ENCODE measurements around the gene SDK1.

SDK1 gene, protein sequence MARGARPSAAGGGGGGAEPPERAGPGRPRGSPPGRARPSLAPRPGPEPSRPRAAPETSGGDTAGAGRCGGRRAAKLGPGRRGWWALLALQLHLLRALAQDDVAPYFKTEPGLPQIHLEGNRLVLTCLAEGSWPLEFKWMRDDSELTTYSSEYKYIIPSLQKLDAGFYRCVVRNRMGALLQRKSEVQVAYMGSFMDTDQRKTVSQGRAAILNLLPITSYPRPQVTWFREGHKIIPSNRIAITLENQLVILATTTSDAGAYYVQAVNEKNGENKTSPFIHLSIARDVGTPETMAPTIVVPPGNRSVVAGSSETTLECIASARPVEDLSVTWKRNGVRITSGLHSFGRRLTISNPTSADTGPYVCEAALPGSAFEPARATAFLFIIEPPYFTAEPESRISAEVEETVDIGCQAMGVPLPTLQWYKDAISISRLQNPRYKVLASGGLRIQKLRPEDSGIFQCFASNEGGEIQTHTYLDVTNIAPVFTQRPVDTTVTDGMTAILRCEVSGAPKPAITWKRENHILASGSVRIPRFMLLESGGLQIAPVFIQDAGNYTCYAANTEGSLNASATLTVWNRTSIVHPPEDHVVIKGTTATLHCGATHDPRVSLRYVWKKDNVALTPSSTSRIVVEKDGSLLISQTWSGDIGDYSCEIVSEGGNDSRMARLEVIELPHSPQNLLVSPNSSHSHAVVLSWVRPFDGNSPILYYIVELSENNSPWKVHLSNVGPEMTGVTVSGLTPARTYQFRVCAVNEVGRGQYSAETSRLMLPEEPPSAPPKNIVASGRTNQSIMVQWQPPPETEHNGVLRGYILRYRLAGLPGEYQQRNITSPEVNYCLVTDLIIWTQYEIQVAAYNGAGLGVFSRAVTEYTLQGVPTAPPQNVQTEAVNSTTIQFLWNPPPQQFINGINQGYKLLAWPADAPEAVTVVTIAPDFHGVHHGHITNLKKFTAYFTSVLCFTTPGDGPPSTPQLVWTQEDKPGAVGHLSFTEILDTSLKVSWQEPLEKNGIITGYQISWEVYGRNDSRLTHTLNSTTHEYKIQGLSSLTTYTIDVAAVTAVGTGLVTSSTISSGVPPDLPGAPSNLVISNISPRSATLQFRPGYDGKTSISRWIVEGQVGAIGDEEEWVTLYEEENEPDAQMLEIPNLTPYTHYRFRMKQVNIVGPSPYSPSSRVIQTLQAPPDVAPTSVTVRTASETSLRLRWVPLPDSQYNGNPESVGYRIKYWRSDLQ (N-terminal part only)

DNA sequence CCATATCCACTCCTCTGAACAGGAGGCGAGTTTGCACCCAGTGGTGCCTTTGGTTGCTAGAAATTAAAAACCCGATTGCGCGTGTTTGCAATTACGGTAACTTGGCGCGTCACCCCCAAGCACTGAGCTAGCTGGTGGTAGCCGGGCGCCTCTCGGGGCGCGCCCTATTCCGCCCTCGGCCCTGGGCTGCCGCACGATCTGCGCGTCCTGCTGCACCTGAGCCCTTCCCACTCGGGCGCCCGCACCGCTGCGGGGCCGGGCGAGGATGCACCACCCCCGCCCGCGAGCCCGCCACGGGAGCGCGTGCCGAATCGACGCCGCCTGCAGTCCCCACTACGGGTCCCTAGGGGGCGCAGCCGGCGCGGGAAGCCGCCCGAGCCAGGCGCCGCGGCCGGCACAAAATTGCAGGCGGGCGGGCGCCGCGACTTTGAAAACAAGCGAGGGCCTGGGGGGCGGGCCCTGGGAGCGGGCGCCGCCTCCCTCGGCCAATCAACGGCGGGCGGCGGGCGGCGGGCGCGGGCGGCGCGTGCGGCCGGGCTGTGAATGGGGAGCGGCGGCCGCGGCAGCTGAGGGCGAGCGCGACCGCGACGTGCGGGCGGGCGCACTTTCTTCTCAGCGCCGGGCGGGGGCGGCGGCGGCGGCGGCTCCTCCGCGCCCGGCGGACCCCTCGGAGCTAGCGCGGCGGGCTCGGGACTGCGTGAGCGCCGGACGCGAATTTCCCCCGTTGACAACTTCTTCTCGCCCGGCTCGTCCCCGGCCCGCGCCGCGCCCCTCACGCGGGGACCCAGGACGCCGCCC is at the start of gene SDK1:
Gene SDK1 (plus strand): TSS at position 602 of the 798 bp plus-strand sequence. CDS start 335 bp downstream, outside the sequence.
- peak; percentile 87 for DNase-seq

DNA sequence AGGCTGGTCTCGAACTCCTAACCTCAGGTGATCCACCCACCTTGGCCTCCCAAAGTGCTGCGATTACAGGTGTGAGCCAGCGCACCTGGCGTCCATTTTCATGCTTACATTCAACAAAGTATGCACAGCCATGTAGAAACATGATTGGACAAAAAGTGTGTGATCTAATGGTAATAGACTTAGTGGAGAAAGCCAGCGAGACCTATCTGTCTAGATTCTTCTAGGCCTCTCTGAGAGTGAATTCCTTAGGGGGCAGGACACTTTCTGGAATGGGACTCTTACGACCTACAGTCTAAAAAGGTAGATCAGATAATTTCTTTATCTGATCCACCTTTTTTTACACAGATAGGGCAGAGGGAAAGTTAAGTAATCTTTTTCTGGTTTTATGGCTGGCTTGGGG is 46.3 kb upstream of the SDK1 start:
- no peak for DNase-seq

DNA sequence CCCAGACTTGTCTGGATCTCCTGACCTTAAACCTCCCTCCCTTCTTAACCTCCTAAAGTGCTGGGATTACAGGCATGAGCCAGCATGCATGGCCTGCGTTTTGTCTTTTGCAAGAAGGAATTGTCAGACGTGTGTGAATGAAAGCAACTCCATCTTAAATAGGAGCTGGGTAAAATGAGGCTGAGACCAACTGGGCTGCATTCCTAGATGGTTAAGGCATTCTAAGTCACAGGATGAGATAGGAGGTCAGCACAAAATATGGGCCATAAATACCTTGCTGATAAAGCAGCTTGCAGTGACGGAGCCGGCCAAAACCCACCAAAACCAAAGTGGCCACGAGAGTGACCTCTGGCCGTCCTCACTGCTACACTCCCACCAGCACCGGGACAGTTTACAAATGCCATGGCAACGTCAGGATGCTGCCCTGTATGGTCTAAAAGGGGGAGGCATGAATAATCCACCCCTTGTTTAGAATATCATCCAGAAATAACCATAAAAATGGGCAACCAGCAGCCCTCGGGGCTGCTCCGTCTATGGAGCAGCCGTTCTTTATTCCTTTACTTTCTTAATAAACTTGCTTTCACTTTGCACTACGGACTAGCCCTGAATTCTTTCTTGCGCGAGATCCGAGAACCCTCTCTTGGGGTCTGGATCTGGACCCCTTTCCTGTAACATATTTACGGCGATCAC is 41.2 kb upstream of the SDK1 start:
- no peak for DNase-seq

DNA sequence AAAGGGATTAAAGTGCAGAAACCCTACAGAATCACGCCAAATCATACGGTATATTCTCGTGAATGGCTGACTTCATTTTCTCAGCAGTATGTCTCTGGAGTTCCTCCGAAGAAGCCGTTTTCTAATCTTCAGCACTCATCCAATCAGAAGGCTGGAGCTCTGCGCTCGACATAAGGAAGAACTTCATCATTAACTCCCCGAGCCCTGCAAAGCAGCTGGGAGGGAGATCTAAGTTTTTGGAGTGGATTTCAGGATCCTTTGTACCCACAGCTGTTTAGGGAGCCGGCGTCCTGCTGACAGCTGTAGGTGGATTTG is 40.7 kb upstream of the SDK1 start:
- DNase-seq: no peak

DNA sequence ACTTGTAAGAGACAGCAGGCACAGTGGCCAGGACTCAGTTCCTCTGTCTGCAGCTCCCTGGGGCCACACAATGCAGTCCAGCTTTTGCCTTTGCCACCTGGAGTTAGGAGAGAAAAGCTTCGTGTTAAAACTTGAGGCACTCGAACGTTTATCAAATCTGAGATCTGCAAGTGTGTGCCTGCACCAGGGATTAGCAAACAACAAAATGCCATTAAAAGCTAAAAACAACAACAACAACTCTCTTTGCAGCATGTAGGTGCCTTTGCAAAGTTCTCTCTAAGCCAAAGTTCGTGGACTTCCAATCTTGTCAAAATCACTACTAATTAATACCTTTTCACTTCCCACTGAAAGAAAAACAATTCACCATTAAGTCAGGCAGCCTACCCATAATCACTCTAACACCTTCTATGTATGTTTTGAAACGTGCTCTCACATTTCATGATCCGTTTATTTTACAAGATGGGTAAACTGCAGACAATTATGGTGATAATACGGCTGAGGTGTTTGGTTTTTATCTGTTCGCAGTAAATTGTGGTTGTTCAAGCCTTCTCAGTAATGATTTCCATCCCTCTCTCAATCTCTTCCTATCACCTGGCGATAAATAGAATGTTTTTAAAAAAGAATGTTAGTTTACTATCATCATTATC is 36.2 kb upstream of the SDK1 start:
- DNase-seq: peak; percentile 37

DNA sequence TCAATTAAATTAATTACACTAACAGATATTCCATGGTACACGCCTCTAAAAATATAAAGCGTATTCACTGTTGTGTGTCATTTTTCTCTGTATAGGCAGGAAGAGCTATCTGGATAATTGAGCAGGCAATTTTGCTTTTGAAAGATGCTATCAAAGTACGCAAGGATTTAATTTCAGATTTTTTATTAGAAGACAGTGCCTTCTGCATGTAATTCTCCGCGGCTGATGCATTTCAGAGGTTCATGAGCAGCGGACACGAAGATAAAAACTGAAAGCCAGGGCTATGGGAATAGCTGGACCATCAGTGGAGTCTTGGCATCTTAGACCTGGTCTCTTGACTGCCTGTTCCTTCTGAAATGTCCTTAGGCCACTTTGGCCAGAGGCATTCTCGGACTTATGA is 35.7 kb upstream of the SDK1 start:
- DNase-seq: peak; percentile 42

DNA sequence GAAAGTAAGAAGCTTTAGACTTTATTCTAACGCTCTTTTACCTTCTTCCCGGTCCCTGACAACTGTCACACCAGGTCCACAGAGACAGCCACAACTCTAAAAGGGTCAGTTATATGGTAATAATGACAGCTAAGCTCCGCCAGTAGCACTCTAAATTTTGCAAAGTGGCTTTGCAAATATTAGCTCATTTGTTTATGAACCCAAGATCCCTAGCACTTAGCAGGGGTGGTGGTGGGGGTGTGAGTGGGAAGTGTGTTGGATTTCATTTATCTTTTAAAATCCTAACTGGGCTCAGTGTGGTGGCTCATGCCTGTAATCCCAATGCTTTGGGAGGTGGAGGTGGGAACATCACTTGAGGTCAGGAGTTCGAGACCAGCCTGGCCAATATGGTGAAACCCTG is 34.8 kb upstream of the SDK1 start:
- DNase-seq: no peak

DNA sequence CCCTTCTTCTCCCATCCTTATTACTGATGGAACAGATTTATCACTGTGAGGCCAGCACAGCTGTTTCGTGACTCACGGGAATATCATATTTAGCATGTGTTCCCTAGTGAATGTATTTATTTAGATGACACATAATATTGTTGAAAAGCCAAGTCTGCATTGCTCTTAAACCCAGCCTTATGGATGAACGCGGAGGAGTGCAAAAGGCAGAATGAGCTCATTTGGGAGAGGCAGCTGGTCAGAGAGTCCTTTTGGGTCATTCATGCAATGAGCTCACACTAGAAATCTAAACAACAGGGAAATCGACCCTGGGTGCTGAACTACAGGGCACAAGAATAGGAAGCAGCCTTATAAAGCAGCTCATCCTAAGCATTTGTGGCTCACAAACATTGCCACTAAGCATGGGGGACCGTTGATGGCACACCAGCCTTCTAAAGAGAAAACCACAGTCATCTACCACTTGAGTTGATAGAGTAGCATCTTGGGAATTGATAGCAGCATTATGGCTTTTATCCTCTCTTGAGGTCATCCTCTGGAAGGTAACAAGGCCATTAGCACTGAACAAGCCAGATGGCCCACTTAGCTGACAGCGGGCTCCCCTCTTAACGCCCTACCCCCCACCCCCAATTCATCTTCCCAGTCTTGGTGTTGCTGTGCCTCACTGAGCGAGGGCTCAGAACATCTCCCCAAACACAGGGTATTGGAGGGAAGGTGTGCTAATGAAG is 32.9 kb upstream of the SDK1 start:
- DNase-seq: no peak

DNA sequence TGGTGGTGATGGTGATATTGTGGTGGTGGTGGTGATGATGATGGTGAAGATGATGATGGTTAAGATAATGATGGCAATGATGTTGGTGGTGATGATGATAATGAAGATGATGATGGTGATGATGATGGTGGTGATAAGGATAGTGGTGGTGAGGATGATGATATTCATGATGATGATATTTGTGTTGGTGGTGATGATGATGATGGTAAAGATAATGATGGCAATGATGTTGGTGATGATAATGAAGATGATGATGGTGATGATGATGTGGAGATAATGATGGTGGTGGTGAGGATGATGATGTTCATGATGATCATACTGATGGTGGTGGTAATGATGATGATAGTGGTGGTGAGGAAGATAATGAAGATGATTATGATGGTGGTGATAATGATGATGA is 30.7 kb upstream of the SDK1 start:
- DNase-seq: no peak

DNA sequence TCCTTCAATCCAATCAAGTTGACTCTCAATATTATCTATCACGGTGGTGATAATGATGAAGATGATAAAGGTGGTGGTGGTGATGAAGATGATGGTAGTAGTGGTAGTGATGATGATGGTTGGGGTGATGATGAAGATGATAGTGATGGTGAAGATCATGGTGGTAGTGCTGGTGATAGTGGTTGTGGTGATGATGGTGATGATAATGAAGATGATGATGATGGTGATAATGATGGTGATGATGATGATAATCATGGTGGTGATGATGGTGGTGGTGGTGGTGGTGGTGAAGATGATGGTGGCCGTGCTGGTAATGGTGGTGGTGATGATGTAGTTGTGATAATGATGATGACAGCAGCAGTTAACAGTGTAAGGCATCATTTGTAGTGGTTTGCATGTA is 29.8 kb upstream of the SDK1 start:
- no peak for DNase-seq

DNA sequence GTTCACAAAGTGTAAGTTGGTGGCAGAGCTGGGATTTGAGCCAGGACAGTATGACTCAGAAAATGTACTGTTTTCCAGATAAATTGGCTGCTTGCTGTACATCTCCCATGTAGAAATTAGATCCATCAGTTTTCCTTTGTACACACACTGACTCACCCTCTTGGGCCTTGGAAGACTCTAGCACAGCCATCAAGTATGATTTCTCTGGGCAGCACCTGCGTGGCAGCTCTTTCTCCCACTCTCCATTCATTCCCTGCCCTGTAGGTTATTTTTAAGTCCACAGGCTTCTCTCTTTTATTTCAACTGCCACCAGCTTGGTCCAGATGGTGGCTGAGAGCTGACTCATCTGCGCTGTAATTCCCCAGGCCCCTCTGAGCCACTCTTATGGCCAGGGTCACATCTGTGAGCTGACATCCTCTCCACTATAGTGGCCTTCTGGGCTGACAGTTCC is 28.3 kb upstream of the SDK1 start:
- DNase-seq: no peak

DNA sequence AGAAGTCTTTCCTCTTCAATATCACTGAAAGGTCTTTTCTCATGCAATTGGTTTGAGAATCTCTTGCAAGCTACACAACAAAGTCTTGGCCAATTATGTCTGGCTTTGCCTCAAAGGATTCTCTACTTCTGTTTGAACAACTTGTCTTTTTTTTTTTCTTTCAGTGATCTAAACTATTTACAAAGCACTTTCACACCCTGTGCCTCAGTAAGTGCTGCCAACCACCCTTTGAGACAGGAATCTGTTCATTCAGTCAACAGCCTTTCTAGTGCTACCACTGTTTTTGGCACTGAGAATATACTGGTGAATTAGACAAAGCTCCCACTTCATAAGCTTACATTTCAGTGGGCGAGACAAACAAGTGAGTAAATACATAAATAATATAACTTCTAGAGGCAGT is 26.9 kb upstream of the SDK1 start:
- no peak for DNase-seq

DNA sequence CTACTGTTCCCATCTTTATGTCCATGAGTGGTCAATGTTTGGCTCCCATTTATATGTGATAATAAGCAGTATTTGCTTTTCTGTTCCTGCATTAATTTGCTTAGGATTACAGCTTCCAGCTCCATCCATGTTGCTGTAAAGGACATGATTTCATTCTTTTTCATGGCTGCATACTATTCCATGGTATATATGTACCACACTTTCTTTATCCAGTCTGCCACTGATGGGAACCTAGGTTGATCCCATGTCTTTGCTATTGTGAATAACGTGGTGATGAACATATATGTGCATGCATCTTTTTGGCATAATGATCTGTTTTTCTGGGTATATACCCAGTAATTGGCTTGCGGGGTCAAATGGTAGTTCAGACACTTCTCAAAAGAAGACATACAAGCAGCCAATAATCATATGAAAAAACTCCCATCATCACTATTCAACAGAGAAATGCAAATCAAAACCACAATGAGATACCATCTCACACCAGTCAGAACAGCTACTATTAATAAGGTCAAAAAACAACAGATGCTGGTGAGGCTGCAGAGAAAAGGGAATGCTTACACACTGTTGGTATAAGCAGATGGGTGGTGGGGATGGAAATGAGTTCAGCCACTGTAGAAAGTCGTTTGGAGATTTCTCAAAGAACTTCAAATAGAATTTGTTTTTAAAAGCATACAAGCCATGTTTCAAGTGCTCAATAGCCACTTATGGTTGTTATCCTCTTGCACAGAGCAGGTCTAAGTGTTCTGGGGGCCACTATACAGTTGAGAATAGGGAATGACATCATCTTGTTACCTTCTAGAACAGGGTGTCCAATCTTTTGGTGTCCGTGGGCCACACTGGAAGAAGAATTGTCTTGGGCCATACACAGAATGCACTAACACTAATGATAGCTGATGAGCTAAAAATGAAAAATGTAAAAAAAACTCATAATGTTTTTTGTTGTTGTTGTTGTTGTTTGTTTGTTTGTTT is 23.2 kb upstream of the SDK1 start:
- no peak for DNase-seq

DNA sequence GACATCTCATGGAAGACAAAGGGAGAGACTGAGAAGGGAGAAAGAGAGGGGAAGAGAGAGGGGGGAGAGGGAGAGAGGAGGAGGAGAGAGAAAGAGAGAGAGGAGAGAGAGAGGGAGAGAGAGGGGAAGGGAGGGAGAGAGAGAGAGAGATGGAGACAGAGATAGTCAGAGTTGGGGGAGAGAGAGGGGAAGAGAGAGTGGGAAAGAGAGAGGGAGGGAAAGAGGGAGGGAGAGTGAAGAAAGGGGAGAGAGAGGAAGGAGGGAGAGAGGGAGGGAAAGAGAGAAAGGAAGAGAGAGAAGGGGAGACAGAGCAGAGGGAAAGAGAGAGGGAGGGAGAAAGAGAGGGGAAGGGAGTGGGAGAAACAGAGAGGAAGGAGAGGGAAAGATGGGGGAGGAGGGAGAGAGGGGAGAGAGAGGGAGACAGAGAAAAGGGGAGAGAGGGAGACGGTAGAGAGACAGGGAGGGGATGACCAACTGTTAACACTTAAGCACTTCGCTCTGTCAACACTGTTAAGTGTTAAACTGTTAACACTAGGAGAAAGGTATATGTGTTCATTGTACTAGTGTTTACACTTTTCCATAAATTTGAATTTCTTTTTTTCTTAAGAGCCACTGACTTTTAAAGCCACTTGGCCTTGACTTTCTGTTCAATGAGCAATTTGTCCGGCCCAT is 21.8 kb upstream of the SDK1 start:
- DNase-seq: no peak

DNA sequence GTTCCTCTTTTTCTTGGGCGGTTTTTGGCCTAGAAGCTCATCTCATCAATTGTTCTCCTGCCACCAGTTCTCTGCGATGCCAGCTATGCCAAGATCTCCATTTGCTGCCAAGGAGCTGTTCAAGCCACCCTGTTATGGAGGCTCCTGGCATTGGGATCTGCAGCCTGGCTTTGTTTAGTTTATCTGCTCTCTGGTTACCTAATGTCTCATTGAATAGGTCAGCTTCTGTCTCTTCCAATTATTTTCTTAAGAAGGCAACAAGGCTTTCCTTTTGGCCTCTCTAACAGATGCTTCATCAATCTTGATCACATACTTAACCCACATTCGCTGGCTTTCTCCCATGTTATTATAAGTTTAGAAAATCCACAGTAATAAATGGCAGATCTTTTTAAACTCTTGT is 20.6 kb upstream of the SDK1 start:
- no peak for DNase-seq

DNA sequence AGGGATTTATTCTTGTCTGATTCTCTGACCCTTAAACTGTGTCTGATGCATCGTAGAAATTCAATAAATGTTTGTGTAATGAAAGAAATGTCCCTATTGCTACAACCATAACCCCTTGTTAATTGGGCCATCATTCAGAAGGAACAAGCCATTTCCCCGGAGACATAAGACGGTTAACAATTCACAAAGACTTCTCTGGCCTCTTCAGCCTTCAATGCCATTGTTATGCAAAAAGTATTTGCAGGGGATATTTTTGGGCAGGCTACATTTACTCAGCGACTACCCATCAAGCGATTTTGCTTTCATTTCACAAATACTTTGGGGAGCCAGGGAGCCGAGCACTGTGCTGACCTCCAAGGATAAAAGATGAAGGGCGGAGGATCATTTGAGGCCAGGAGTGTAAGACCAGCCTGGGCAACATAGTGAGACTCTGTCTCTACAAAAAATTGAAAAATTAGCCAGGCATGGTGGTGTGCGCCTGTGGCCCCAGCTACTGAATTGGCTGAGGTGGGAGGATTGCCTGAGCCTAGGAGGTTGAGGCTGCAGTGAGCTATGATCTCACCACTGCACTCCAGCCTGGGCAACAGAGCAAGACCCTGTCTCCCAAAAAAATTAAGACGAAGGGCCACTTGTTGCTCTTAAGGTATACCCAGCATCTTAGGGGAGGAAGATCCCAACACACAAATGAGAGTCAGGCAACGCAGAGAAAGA is 20.0 kb upstream of the SDK1 start:
- no peak for DNase-seq

DNA sequence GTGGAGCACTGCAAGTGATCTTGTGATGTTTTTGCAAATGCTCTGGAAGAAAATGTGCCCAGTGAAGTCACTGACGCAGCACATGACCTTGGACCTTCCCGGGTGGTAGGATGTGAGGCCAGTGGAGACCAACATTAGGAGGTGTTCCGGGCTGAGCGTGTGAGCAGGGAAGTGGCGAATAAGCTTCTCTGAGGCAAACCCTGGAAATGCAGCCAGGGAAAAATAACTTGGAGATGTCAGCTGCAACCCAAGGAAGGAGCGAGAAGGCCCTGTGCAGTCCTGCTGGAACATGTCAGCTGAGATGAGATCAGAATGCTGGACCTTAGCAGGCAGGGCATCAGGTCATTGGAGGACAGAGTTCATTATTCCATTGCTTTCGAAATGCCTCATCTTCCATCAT is 18.6 kb upstream of the SDK1 start:
- DNase-seq: no peak

DNA sequence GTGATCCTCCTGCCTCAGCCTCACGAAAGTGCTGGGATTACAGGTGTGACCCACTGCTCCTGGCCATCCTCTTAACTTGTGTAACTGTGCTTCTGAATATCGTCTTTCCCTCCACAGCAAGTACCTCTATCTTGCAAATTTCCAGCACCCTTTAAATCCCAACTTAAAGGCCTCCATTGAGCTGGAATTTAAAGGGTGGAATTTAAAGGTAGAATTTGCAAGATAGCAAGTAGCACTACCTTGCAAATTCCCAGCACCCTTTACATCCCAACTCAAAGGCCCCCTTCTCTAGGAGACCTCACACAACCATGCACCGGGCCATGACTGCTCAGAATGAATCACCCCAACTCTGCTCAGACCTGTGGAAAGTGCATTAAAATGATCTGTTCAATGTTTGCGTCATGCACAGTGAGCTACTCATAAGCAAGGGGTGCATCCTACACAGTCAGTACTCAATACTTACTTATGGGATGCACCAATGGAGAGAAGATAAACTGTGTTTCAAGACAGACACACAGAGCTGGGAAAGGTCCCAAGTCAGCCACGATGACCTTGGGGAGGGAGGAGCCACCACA is 17.8 kb upstream of the SDK1 start:
- no peak for DNase-seq
